ENCODE measurements around the gene TEX11.
"Not testable (repeated sequence)": the region's sequence is repeated elsewhere in the genome, so short reads cannot be mapped to it uniquely, and the experiment has no call there.

DNA sequence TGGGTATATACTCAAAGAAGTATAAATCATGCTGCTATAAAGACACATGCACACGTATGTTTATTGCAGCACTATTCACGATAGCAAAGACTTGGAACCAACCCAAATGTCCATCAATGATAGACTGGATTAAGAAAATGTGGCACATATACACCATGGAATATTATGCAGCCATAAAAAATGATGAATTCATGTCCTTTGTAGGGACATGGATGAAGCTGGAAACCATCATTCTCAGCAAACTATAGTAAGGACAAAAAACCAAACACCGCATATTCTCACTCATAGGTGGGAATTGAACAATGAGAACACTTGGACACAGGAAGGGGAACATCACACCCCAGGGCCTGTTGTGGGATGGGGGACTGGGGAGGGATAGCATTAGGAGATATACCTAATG is 260.6 kb downstream of the TEX11 start:
- TF ChIP-seq CTCF (conservative IDR thresholded peaks at IDR 0.05; ENCODE audit: low read depth in 2 of 2); EZH2 (IDR thresholded peaks at IDR 0.05; ENCODE audit: low read depth, unreplicated experiment); CREB1 (CRISPR knock-in tag; IDR thresholded peaks at IDR 0.05; ENCODE audit: low read depth); ZNF331 (CRISPR knock-in tag; IDR thresholded peaks at IDR 0.05; ENCODE audit: low read depth); POLR2AphosphoS5 (IDR thresholded peaks at IDR 0.05; ENCODE audit: low read depth); JUNB (IDR thresholded peaks at IDR 0.05; ENCODE audit: unreplicated experiment); EZH2phosphoT487 (IDR thresholded peaks at IDR 0.05; ENCODE audit: unreplicated experiment); STAT1 (IDR thresholded peaks at IDR 0.05; ENCODE audit: unreplicated experiment); ZNF114 (CRISPR knock-in tag; IDR thresholded peaks at IDR 0.05); NANOG (IDR thresholded peaks at IDR 0.05; ENCODE audit: borderline replicate concordance); ZNF462 (CRISPR knock-in tag; IDR thresholded peaks at IDR 0.05); ETS1 (IDR thresholded peaks at IDR 0.05): not testable (repeated sequence)
- TF ChIP-seq, protein P1, sequence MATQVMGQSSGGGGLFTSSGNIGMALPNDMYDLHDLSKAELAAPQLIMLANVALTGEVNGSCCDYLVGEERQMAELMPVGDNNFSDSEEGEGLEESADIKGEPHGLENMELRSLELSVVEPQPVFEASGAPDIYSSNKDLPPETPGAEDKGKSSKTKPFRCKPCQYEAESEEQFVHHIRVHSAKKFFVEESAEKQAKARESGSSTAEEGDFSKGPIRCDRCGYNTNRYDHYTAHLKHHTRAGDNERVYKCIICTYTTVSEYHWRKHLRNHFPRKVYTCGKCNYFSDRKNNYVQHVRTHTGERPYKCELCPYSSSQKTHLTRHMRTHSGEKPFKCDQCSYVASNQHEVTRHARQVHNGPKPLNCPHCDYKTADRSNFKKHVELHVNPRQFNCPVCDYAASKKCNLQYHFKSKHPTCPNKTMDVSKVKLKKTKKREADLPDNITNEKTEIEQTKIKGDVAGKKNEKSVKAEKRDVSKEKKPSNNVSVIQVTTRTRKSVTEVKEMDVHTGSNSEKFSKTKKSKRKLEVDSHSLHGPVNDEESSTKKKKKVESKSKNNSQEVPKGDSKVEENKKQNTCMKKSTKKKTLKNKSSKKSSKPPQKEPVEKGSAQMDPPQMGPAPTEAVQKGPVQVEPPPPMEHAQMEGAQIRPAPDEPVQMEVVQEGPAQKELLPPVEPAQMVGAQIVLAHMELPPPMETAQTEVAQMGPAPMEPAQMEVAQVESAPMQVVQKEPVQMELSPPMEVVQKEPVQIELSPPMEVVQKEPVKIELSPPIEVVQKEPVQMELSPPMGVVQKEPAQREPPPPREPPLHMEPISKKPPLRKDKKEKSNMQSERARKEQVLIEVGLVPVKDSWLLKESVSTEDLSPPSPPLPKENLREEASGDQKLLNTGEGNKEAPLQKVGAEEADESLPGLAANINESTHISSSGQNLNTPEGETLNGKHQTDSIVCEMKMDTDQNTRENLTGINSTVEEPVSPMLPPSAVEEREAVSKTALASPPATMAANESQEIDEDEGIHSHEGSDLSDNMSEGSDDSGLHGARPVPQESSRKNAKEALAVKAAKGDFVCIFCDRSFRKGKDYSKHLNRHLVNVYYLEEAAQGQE (IDR thresholded peaks at IDR 0.05; ENCODE audit: unreplicated experiment), result not testable (repeated sequence)
